Stimulated activated CD4-positive, alpha-beta T cell treated with anti-CD3 and anti-CD28 coated beads, Interleukin-2, amount 100 ng/mL, for 24 hours (primary cell): Measurements from ENCODE around the gene BLOC1S3.

ENCODE experiments used
- DNase-seq, 2 donors: peaks; one replicate each; pipeline ENCODE4 v3.0.0-alpha.2; 2020

Gene BLOC1S3

DNA sequence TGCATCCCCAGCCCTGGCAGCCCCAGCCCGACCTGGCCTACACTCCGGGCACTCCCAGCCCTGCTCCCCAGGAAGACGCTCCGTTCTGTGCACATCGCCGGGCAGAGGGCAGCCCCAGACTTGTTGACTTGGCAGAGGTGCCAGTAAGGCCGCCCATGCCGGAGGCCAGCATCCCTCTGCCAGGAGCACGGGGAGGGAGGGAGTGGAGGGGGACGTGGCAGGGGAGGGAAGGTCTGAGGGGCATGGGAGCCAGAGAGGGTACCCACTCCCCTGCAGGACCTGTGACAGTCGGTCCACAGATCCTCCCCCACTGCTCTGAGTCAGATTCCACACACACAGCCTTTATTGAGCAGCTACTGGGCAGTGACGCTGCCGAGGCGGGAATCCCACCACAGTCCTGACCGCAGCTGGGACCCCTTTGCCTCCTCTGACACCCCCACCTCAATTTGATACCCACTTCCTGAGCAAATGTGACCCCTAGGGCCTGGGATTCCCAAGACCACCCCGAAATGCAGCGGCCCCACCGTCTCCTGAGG lies 15.9 kb upstream of the BLOC1S3 start:
- no peak for DNase-seq

DNA sequence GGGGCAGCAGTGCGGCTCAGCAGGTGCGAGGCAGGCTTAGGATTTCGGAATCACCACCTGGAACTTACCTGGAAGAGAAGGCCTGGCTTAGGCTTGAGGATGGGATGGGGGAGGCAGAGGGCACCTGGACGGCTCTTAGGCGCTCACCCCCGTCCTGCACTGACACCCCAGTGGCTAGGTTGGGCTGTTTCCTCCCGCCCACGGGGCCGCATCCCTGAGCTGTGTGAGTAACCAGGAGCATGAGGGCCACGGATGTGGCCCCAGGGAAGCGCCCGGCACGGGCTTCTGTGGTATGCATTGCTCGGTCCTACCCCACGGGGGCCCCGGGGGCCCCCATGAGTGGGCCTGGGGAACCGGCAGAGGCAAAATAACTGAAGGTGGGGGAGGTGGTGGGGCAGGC lies 15.4 kb upstream of the BLOC1S3 start:
- no peak for DNase-seq

DNA sequence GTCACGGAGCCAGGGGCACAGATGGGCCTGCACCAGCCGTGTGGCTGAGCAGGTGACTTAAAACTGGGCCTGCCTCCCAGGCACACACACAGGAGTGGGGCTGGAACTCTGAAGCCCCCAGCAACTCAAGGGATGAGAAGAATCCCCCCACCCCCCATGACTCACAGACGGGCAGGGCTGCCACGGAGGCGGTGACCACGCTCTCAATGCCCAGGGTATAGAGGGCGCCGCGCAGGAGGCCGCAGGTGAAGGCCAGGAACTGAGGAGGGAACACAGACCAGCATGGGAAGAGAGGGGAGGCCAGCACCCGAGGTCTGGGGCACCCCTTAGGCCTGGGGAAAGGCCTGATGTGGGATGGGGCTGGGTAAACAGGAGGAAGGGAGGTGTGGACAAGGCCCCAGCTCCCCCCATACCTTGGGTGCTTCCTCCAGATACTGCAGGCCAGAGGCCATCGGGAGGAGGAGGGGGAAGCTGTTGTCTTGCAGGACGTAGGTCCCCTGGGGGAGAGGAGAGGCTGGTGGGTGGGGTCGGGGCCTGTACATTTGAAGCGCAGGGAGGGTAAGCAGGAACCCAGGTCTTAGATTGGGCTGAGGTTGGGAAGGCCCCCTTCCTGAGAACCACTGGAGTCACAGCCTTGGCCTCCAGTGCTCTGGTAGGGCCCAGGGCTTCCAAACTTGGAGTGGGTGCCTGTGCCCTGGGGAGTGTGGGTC lies 14.7 kb upstream of the BLOC1S3 start:
- no peak for DNase-seq

DNA sequence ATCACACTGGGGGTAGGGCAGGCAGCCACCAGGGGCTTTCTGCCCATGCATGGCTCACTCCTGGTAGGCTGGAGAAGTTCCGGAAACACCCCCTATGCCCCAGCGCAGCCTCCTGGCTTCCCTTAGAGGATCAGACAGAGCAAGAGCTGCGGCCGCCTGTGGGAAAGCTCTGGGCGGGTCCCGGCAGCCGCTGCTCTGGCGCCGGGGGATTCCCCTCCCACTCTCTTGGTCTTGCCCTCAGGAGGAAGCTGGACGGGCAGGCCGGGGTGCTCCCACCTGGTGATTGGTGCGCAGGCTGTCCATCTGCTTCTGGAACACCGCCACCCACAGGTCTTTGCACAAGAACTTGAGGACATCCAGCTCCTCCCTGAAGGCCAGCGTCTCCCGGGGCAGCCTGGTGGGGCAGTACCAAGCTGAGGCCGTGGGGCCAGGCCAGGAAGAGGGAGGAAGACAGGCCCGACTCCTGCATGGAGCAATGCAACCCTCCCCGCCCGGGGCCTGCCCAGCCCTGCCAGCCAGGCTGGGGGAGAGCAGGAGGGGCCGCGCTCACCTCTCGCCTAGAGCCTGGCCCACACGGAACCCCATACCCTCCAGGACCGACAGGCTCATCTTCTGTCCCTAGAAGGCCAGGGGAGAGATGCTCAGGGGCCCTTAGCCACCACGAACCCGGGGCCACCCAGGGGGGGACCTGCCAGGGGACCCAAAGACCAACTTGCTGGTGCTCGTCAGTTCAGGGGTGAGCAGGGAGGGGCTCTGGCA lies 13.8 kb upstream of the BLOC1S3 start:
- peak; percentile 66 to 74 for DNase-seq

DNA sequence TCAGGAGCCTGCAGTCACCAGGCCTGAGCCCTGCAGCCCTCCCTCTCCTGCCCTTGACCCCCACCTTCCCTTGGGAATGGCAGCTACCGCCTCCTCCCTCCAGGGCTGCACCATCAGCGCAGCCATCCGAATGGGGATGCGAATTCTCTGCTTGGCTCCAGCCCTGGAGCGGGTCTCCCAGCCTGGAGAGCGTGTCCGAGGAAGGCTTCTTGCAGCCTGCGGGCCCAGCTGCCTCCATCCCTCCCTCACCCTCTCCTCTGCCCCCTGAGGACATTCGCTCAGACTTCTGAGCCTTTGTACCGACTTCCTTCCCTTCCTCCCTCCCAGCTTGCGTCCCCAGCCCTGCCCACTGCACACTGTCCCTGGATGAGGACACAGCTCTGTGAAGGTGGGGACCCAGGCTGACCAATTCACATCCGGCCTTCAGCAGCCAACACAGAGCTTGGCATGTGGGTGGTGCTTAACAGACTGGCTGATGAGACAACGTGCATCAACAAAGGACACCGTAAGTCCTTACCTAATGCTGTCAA lies 11.8 kb upstream of the BLOC1S3 start:
- no peak for DNase-seq

DNA sequence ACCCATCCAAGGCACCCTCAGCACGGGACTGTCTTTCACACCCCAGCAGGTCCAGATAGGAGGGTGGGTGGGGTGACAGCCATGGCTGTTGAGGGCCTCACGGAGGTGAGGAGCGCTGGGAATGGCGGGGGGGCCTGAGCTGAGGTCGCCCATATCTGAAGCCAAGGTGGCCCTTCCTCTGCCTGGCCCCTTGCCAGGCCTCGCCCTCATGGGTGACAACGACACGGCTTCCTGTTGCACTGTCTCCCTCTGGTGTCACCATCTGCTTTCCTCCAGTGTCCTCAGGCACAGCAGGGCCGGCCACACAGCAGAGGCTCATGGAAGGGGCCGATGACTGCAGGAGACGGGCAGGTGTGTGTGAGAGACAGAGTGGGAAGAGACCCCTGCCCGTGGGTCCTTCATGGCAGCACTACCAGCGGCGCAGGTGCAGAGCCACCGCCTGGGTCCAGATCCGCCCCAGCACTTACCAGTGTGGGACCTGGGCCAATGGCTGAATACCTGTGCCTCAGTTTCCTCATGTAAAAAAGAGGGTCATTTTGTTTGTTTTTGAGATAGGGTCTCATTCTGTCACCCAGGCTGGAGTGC lies 9.7 kb upstream of the BLOC1S3 start:
- no peak for DNase-seq

DNA sequence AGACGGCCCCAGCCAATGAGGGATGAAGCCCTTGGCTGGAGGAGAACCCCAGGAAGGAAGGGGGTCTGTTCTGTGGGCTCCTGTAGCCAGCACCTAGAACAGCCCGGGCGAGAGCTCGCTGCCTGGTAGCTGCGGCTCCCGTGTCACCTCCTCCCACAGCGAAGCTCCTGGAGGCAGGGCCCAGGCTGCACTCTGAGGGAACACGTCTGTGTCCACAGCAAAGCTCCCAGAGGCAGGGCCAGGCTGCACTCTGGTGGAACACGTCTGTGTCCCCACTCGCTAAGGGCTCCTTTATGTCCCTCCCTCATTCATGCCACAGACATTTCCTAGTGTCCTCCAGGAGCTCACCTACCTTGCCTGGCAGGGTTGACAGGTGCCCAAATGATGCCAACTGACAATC lies 9.0 kb upstream of the BLOC1S3 start:
- DNase-seq = no peak

DNA sequence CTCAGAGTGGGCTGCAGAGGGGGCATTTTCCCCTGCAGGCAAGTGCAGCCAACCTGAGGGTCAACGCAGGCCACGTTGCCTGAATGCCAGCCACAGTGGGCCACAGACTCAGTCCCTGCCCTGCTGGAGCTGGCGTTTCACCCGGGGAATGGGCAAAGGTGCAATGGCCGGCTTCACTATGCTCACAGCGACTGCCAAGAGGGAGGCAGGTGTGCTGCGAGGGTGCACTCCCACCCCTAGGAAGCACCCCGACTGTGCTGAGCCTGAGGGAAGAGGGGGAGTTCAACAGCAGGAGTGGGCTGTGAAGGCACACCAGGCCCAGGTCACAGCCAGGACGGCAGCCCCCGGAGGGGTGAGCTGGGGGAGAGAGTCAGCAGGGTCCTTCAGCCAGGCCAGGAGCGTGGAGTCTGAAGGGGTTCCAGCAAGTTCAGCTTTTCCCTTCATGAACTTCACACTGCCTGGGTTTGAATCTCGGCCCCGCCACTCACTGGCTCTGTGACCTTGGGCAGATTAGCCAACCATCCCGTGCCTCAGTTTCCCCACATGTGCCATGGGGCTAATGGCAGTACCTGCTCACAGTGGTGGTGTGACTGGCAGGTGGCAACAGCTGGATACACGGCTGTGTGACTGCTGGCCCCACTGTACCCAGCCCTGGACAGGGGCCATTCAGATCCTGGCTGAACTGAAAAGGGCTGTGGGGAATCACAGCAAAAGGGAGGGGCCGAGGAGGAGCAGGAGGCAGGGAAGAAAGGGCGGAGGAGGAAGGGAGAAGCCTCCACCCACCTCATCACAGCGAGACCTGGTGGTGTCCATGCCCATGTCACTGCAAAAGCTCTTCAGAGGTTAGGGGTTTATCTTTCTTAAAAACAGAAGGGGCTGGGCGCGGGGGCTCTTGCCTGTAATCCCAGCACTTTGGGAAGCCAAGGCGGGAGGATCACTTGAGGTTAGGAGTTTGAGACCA lies 8.2 kb upstream of the BLOC1S3 start:
- no peak for DNase-seq

DNA sequence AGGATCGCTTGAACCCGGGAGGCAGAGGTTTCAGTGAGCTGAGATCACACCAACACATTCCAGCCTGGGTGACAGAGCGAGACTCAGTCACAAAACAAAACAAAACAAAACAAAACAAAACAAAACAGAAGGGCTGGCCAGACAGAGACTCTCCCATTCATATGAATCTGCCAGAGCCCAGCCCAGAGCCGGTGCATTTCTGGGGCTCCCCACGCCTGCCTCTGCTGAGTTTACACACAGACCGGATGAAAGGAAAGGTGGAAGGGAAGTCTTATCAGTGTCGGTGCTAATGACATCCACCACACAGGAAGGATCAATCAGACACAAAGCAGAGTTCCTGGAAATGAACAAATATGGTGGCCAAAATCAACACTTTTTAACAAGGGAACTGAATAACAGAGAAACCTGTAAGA lies 7.4 kb upstream of the BLOC1S3 start:
- peak; percentile 35 to 40 for DNase-seq

DNA sequence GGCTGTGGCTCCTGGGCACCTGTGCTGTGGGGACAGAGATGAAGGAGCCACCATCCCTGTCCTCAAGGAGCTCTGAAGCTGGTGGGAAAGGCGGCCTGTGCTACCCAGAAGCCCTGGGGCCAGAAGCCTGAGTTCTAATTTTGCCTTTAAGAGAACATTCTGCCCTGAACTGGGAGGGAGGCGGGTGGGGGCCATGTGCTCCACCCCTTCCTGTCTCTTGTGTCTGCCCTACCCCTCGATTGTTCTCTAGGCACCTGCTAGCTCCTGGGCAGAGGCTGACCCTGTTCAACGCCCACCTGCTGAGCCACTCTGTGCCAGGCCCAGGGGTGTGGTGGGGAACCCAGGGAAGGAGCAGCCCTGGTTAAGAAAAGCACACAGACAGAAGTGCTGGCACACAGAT lies 6.4 kb upstream of the BLOC1S3 start:
- DNase-seq = peak in 1 of 2 donors; percentile 32

DNA sequence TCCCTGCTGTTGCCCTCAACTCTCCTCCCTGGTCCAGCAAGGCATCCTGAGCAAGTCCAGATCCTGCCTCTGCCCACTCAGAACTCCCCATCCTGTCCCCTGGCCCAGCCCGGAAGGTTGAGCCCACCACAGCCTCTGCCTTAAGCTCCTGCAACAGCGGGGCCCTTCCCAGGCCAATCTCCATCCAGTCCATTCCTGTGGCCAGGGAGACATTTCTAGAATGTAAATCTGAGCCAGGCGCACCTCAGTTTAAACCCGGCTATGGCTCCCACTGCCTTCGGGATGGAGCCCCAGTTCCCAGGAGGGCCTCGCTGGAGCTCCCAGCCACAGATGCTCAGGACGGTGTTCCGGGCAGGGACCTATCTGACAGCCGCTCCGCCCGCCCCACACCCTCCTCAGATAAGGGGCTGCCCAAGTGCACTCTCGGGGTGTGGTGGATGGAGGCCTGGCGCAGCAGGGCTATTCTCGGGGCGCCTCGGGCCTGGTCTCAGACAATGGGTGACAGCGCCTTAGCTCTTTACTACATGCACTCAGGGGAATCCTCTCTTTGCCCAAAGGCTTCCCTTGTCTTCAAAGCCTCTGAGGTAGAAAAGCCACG lies 5.9 kb upstream of the BLOC1S3 start:
- DNase-seq = no peak

DNA sequence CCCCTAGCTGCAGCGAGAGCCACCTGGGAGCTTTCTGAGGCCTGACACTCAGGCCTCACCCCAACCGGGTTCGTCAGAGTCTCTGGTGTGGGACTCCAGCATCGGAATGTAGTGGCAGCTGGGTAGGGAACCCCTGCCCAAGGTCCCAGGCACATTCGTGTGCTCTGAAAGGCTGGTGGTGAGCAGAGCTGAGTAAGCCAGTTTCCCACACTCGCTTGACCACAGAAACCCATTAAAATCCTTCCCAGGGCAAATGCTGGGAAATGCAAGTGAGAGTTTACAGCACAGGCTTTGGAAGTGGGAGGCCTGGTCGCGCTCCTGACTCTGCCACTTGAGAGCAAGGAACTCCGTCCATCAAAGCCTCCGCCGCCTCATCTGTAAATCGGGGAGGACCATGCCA lies 4.8 kb upstream of the BLOC1S3 start:
- no peak for DNase-seq

DNA sequence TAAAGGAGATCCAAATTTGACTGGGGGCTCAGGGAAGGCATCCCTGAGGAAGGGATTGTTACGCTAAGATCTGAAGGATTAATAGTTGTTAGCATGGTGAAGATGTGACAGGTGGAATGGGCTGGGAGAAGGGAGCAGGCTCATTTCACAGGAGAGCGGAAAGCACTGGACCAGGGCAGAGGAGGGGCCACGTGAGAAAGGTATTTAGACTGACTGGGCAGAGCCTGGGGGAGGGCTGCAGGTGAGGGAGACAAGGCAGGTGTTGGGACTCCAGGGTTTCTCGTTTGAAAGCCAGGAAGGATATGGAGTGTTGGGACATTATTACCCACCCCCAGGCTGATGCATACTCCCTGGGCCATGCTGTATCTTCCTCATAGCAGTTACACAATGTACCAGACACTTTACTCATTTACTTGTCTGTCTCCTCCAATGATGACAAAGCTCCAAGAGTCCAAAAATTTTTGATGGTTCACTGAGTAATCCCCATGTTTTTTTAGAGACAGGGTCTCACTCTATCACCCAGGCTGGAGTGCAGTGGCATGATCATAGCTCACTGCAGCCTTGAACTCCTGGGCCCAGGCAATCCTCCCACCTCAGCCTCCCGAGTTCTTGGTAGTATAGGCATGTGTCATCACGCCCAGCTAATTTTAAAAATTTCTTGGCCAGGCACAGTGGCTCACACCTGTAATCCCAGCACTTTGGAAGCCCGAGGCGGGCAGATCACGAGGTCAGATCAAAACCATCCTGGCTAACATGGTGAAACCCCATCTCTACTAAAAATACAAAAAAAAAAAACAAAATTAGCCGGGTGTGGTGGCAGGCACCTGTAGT lies 2.9 kb upstream of the BLOC1S3 start:
- no peak for DNase-seq

DNA sequence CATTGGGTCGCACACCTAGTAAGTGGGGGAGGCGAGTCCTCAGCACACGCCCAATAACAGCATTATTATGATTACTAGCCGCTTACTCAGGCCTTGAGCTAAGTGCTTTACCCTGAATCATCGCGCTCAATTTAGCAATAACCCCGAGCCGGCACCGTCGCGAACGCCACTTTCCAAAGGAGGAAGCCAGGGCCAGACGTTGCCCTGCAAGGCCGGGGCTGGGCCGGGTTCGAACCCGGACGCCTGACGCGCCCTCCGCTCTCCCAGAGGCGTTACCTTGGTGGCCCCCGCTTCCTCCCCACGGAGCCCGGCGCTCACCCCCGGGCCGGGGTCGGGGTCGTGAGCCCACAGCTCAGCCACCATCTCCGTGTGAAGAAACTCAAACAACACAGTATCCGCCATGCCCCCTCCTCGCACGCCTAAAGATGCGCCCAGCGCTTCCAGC lies 745 bp upstream of the BLOC1S3 start, which contains the start of gene TRAPPC6A:
Gene TRAPPC6A (minus strand): TSS at position 421 of the 445 bp plus-strand sequence. CDS start 19 bp downstream, at position 402.
- no peak for DNase-seq

DNA sequence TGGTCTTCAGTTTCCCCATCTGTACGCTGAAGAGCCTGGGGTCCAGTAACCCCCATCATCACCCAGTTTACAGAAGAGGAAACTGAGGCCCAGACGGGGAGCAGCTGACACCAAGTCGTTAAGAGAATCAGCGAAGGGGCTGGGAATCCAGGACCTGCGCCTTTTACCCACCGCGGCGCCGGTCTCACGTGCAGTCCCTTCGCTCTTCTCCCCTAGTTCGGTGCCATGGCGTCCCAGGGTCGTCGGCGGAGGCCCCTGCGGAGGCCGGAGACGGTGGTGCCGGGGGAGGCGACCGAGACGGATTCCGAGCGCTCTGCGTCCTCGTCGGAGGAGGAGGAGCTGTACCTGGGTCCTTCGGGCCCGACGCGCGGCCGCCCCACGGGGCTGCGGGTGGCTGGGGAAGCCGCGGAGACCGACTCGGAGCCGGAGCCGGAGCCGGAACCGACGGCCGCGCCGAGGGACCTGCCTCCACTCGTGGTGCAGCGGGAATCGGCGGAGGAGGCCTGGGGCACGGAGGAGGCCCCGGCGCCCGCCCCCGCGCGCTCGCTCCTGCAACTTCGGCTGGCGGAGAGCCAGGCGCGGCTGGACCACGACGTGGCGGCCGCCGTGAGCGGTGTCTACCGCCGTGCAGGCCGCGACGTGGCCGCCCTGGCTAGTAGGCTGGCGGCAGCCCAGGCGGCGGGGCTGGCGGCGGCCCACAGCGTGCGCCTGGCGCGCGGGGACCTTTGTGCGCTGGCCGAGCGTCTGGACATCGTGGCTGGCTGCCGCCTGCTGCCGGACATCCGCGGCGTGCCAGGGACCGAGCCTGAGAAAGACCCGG lies 698 bp downstream of the BLOC1S3 start:
- DNase-seq = peak; percentile 43 to 57

DNA sequence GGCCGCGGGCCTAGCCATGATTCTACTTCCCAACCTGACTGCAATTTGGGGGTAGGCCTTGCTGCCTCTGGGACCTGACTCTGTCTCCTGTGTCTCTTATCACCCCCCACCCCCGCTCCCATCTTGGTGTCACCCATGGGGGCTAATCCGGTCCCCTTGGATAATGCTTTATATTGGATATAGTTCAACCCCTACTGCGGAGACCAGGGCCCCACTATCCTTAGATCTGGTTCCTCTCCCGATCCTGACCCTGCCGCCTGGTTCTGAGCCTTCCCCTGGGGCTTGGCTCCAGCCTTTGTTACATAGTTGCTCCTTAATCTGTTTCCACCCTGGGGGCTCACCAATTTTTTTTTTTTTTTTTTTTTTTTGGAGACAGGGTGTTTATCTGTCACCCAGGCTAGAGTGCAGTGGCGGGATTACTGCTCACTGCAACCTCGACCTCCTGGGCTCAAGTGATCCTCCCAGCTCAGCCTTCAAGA lies 1.3 kb downstream of the BLOC1S3 start:
- no peak for DNase-seq

DNA sequence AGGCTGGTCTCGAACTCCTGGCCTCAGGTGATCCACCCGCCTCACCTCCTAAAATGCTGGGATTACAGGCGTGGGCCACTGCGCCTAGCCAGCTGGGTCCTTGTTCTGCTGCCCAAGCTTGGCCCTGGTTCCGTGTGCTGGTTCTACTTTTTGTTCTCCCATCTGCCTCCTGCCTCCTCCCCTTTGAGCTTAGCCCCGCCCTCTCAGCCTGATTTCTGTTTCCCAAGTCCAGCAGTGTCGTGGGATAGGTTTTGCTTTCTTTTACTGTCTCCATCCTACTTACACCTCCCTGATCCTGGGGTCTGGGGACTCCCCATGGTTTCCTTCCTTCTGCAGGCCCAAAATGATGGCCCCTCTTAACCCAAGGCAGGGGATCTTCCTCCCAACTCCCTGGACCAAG lies 2.4 kb downstream of the BLOC1S3 start:
- no peak for DNase-seq

DNA sequence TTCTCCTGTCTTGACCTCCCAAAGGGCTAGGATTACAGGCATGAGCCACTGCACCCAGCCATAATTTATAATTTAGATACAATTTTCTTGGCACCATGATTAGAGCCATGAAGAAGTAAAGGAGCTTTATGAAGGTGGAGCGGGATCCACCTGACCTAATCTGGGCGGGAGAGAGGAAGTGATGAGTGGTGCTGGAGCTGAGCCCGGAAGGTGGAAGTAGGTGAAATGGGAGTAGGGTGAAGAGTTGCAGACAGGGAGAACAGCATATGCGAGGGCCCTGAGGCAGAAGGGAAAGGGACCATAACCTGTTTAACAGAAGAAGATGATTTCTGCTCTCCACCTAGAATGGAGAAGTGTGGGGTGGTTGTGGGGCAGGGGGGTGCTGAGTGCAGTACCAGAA lies 4.2 kb downstream of the BLOC1S3 start:
- no peak for DNase-seq

DNA sequence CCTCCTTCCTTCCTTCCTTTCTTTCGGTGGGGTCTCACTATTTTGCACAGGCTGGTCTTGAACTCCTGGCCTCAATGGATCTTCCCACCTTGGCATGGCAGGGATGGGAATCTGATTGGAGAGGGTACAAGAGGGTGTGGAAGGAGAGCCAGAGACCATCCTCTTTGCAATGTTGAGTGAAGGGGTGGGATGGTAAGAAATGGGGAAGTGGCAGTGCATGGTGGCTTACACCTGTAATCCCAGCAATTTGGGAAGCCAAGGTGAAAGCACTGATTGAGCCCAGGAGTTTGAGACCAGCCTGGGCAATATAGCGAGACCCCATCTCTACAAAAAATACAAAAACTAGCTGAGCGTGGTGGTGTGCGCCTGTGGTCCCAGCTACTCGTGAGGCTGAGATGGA lies 5.5 kb downstream of the BLOC1S3 start:
- no peak for DNase-seq
